K562 (cell line): ENCODE measurements around the gene MAZ. TPM values are rescaled to one million over a fixed set of nuclear protein-coding genes. Genes with fewer than 3 reads are reported as not detected.

Experiments used
- DIDO1 ChIP-seq: fragments of 450-650 bp; IDR thresholded peaks from 2 replicates; pipeline ENCODE4 v1.6.1; 2016; ENCODE audit warnings: low read depth, missing biosample characterization, missing genetic modification characterization
- MEF2D ChIP-seq: conservative IDR thresholded peaks from 2 replicates; pipeline ENCODE4 v1.6.1; 2016; ENCODE audit warnings: low read depth, missing genetic modification characterization, missing compliant biosample characterization
- MTA2 ChIP-seq: fragments of 450-650 bp; IDR thresholded peaks from 2 replicates; pipeline ENCODE4 v1.6.1; 2016; ENCODE audit warnings: low read depth
- MTF1 ChIP-seq: fragments of 250-450 bp; sonication (Bioruptor Pico); IDR thresholded peaks from 2 replicates; pipeline ENCODE4 v1.9.0; 2021; ENCODE audit warnings: moderate library complexity, mild to moderate bottlenecking, inconsistent platforms, borderline replicate concordance
- NFXL1 ChIP-seq: fragments of 450-650 bp; formaldehyde crosslinking; IDR thresholded peaks from 2 replicates; pipeline ENCODE4 v1.4.0; 2021; ENCODE audit warnings: mild to moderate bottlenecking
- ZBTB7A ChIP-seq: IDR thresholded peaks from 2 replicates; pipeline ENCODE4 v1.6.1; 2011; ENCODE audit warnings: low read depth, mild to moderate bottlenecking, low read length, moderate library complexity, borderline replicate concordance; ENCODE audit not compliant: control insufficient read depth
- ZC3H11A ChIP-seq: IDR thresholded peaks from 2 replicates; pipeline ENCODE4 v1.6.1; 2012; ENCODE audit warnings: low read depth, low read length, improper control_type of control experiment
- ZNF197 ChIP-seq: fragments of 200-800 bp; sonication (Bioruptor generic); IDR thresholded peaks from 2 replicates; pipeline ENCODE4 v1.6.1; 2016; ENCODE audit warnings: low read depth, missing genetic modification characterization, missing compliant biosample characterization
- polyA plus RNA-seq, 8 experiments: library from polyadenylated mRNA; depleted of rRNA in 4 of 8; stranded (reverse) in 5 of 8; unstranded in 3 of 8; fragments of >200 nt; fragmentation: Nextera tagmentation in 2 of 8; fragmentation: Illumina TruSeq in 1 of 8; extraction: Ambion mirVana in 2 of 8; extraction: Trizol in 1 of 8; gene quantifications; 2 replicates each; pipeline versions ENCODE4 v1.2.1 to v1.2.3, GENCODE V29; 2011 to 2014; ENCODE audit warnings: inconsistent platforms in 1 of 8, missing spikeins in 1 of 8
- total RNA-seq, 7 experiments: library from RNA; depleted of rRNA in 6 of 7; stranded (reverse); fragments of >200 nt in 6 of 7; fragmentation: Illumina TruSeq in 2 of 7; extraction: Trizol in 2 of 7; gene quantifications; 2 replicates each; pipeline versions ENCODE4 v1.2.1 to v1.2.3, GENCODE V29; 2011 to 2021; ENCODE audit warnings: low replicate concordance in 1 of 7
- TF ChIP-seq, protein P1 (sequence below), 2 experiments: fragments of 450-650 bp; IDR thresholded peaks; 2 replicates each; pipeline ENCODE4 v1.6.1; 2016; ENCODE audit warnings: mild to moderate bottlenecking in 2 of 2, borderline replicate concordance in 1 of 2, low read depth in 1 of 2, moderate library complexity in 1 of 2
- TF ChIP-seq, protein P2 (sequence below): fragments of 250-450 bp; sonication (Bioruptor Pico); IDR thresholded peaks from 2 replicates; pipeline ENCODE4 v1.4.0; 2020; ENCODE audit warnings: borderline replicate concordance
- TF ChIP-seq, protein P3 (sequence below): fragments of 450-650 bp; IDR thresholded peaks from 2 replicates; pipeline ENCODE4 v1.6.1; 2017; ENCODE audit warnings: mild to moderate bottlenecking, moderate library complexity
- TF ChIP-seq, protein P4 (sequence below), 3 experiments: IDR thresholded peaks in 2 of 3; conservative IDR thresholded peaks in 1 of 3; 2 replicates each; pipeline ENCODE4 v1.5.1; 2011 to 2012; ENCODE audit warnings: low read length in 3 of 3, mild to moderate bottlenecking in 3 of 3, control low read depth in 2 of 3, improper control_type of control experiment in 1 of 3, inconsistent platforms in 1 of 3, low read depth in 1 of 3, mixed read lengths in 1 of 3, moderate library complexity in 1 of 3; ENCODE audit not compliant: insufficient read depth in 2 of 3

Gene MAZ
- total and polyA plus RNA-seq, 9 of the 15 experiments (the other 6 are each of a cell fraction or from before 2014, with no cell fraction given): 45.4 to 532 (median 250) TPM

DNA sequence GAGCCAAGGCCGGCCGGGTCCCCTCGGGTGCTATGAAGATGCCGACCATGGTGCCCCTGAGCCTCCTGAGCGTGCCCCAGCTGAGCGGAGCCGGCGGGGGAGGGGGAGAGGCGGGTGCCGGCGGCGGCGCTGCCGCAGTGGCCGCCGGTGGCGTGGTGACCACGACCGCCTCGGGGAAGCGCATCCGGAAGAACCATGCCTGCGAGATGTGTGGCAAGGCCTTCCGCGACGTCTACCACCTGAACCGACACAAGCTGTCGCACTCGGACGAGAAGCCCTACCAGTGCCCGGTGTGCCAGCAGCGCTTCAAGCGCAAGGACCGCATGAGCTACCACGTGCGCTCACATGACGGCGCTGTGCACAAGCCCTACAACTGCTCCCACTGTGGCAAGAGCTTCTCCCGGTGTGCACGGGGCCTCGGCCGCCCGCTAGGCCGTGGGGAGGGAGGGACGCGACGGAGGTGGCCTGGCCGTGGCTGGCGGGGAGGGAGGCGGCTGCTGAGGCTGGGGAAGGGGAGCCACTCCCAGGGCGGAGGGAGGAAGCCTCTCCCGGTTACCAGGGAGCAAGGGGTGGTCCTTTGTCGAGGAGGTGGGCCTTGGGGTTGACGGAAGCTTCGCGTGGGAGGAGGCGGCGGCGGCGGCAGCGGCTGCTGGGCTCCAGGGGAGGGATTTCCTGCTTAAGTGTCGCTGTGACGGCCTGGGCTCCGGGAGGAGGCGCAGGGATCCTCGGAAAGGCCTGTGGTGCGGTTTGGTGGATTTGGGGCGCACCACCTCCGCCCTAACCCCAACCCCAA lies 1.3 kb downstream of the MAZ start (continued):
- TF ChIP-seq, protein P1, sequence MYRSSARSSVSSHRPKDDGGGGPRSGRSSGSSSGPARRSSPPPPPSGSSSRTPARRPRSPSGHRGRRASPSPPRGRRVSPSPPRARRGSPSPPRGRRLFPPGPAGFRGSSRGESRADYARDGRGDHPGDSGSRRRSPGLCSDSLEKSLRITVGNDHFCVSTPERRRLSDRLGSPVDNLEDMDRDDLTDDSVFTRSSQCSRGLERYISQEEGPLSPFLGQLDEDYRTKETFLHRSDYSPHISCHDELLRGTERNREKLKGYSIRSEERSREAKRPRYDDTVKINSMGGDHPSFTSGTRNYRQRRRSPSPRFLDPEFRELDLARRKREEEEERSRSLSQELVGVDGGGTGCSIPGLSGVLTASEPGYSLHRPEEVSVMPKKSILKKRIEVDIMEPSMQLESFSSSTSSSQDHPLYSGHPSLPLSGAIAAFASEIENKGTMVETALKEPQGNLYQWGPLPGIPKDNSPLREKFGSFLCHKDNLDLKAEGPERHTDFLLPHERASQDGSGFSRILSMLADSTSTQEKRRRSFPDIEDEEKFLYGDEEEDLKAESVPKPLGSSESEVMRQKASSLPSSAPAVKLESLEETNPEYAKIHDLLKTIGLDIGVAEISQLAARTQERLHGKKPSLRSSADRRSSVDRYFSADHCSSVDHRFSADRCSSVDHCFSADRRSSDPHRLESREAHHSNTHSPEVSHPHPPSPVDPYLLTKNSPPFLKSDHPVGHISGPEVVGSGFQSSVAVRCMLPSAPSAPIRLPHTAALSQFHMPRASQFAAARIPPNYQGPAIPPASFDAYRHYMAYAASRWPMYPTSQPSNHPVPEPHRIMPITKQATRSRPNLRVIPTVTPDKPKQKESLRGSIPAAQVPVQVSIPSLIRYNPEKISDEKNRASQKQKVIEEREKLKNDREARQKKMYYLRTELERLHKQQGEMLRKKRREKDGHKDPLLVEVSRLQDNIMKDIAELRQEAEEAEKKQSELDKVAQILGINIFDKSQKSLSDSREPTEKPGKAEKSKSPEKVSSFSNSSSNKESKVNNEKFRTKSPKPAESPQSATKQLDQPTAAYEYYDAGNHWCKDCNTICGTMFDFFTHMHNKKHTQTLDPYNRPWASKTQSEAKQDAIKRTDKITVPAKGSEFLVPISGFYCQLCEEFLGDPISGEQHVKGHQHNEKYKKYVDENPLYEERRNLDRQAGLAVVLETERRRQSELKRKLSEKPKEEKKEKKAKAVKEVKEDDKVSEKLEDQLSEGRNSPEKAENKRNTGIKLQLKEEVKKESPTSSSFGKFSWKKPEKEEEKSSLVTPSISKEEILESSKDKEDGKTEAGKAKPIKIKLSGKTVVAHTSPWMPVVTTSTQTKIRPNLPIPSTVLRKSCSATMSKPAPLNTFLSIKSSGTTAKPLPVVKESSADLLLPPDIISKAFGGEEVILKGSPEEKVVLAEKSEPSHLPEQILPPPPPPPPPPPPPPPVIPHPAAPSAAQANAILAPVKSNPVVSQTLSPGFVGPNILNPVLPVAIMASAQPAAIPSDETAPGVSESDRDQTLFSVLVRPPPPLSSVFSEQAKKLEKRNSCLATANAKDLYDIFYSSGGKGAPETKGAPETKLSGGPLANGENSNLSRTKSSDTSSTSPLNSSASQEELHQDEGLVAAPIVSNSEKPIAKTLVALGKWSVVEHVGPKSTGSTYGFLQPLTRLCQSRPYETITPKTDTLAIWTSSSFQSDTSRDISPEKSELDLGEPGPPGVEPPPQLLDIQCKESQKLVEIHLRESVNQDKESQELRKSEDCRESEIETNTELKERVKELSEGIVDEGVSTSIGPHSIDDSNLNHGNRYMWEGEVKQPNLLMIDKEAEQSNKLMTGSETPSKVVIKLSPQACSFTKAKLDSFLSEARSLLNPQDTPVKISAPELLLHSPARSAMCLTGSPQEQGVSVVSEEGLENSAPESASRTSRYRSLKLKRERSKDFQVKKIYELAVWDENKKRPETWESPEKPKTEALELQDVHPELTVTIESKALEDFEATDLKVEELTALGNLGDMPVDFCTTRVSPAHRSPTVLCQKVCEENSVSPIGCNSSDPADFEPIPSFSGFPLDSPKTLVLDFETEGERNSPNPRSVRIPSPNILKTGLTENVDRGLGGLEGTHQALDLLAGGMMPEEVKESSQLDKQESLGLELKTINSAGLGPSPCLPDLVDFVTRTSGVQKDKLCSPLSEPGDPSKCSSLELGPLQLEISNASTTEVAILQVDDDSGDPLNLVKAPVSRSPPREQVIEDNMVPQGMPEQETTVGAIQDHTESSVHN (IDR thresholded peaks at IDR 0.05; ENCODE audit: borderline replicate concordance in 1 of 2, low read depth in 1 of 2): no peak
- TF ChIP-seq ZBTB7A (0 out of 2 replicates have a peak, but pooled peaks have one; percentile 31), DIDO1 (tag) (no peak), MTF1 (no peak), NFXL1 (CRISPR knock-in tag) (no peak), MTA2 (no peak; the same call in 1 of the 2 replicates), MEF2D (tag) (peak; percentile 62; the same call in 1 of the 2 replicates), ZNF197 (no peak), ZC3H11A (no peak)
- TF ChIP-seq, protein P2, sequence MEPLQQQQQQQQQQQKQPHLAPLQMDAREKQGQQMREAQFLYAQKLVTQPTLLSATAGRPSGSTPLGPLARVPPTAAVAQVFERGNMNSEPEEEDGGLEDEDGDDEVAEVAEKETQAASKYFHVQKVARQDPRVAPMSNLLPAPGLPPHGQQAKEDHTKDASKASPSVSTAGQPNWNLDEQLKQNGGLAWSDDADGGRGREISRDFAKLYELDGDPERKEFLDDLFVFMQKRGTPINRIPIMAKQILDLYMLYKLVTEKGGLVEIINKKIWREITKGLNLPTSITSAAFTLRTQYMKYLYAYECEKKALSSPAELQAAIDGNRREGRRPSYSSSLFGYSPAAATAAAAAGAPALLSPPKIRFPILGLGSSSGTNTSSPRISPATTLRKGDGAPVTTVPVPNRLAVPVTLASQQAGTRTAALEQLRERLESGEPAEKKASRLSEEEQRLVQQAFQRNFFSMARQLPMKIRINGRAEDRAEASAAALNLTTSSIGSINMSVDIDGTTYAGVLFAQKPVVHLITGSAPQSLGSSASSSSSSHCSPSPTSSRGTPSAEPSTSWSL (CRISPR knock-in tag): no peak
- TF ChIP-seq, protein P3, sequence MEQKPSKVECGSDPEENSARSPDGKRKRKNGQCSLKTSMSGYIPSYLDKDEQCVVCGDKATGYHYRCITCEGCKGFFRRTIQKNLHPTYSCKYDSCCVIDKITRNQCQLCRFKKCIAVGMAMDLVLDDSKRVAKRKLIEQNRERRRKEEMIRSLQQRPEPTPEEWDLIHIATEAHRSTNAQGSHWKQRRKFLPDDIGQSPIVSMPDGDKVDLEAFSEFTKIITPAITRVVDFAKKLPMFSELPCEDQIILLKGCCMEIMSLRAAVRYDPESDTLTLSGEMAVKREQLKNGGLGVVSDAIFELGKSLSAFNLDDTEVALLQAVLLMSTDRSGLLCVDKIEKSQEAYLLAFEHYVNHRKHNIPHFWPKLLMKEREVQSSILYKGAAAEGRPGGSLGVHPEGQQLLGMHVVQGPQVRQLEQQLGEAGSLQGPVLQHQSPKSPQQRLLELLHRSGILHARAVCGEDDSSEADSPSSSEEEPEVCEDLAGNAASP: no peak
- TF ChIP-seq, protein P4, sequence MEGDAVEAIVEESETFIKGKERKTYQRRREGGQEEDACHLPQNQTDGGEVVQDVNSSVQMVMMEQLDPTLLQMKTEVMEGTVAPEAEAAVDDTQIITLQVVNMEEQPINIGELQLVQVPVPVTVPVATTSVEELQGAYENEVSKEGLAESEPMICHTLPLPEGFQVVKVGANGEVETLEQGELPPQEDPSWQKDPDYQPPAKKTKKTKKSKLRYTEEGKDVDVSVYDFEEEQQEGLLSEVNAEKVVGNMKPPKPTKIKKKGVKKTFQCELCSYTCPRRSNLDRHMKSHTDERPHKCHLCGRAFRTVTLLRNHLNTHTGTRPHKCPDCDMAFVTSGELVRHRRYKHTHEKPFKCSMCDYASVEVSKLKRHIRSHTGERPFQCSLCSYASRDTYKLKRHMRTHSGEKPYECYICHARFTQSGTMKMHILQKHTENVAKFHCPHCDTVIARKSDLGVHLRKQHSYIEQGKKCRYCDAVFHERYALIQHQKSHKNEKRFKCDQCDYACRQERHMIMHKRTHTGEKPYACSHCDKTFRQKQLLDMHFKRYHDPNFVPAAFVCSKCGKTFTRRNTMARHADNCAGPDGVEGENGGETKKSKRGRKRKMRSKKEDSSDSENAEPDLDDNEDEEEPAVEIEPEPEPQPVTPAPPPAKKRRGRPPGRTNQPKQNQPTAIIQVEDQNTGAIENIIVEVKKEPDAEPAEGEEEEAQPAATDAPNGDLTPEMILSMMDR (IDR thresholded peaks at IDR 0.05 in 2 of 3, conservative IDR thresholded peaks at IDR 0.05 in 1 of 3; ENCODE audit: insufficient read depth in 2 of 3, low read depth in 1 of 3, low read length in 3 of 3): peak; percentile 56 to 71 (median 66); a peak in 5 of 6 replicates
